Measurements from ENCODE around the gene TMEM272. TPM values are rescaled to one million over a fixed set of nuclear protein-coding genes. Genes with fewer than 3 reads are reported as not detected.
A peak's percentile ranks its signal among the peaks of the same experiment; 100 is the strongest.

The TMEM272 gene
- total and polyA plus RNA-seq, 8 donors = 0.13 to 0.42 (median 0.25) TPM; not detected in 1

DNA sequence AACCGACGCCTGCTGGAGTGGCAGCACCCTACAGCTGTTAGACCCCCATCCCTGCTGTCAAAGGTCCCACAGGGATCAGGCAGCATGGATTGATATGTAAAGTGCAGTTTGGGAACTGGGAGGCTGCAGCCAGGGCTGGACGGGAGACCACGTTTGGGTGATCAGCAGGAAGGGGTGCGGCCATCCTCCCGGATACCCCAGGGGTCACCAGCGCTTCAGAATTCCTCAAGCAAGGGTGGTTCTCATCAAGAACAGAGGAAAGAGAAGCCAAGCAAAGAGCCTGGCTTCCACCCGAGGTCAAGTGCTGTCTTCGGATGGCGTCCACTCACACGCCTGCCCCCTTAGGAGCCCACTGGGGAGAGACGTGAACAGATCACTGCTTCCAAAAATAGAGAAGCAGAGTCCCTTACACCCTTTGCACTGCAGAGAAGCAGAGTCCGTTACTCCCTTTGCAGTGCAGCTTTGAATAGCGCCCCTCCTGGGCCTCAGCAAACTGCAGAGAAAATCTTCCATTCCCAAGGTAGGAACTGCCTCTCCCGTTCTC, 76.5 kb downstream of the TMEM272 start:
- H3K27ac ChIP-seq = no peak overlapping the region
- no peaks in the 10 kb centered on the region for H3K9me3 ChIP-seq
- no peaks in the 10 kb centered on the region for H3K27me3 ChIP-seq
- peaks cover 10 to 16% of the 10 kb centered on the region in 2 donors for H3K4me1 ChIP-seq
- no peak for ATAC-seq
- H3K36me3 ChIP-seq = peaks cover 0 to 18% of the 10 kb centered on the region in 2 donors
- no peak for DNase-seq
- intact Hi-C loops (cut with DNase I) = no loop called here
- TF ChIP-seq, protein P1, sequence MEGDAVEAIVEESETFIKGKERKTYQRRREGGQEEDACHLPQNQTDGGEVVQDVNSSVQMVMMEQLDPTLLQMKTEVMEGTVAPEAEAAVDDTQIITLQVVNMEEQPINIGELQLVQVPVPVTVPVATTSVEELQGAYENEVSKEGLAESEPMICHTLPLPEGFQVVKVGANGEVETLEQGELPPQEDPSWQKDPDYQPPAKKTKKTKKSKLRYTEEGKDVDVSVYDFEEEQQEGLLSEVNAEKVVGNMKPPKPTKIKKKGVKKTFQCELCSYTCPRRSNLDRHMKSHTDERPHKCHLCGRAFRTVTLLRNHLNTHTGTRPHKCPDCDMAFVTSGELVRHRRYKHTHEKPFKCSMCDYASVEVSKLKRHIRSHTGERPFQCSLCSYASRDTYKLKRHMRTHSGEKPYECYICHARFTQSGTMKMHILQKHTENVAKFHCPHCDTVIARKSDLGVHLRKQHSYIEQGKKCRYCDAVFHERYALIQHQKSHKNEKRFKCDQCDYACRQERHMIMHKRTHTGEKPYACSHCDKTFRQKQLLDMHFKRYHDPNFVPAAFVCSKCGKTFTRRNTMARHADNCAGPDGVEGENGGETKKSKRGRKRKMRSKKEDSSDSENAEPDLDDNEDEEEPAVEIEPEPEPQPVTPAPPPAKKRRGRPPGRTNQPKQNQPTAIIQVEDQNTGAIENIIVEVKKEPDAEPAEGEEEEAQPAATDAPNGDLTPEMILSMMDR (IDR thresholded peaks at IDR 0.05) = no peak
- H3K4me3 ChIP-seq = no peak overlapping the region

DNA sequence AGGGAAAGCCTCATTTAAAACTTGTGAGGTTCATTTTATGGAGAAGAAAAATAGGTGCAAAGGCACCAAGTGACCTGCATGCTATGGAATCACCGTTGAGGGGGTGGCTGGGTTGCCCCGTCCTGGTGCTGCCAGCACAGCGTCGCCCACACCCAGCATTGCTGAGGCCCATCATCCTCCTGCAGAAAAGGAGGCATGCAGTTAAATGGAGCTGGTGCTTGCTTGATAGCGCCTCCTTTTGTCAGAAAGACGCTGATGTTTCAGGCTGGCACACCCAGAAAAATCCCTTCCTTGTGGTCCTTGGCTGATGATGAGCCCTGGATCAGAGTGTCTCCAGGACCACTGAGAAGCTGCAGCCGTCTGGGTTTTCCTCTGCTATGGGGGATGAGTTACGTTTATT, 77.9 kb downstream of the TMEM272 start:
- intact Hi-C loops (cut with DNase I) = no loop called here
- TF ChIP-seq, protein P1 (IDR thresholded peaks at IDR 0.05) = no peak

DNA sequence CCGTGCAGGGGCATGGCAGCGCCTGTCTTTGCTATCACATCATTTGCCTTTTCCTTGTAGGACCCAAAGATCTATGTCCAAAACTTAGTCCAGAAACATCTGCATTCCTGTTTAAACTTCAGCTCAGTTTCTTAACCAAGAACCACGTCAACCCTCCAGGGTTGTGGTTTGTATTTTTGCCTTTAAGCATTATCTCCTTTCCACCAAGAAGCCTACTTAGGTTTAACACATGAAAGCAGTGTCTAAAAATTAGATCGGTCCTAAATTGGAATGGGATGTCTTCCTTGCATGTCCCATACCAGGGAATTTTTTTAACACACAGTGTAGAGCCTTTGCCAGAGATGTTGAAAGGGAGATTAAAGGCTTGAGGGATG, 79.8 kb downstream of the TMEM272 start:
- Histone ChIP-seq H3K36me3 (peaks cover 0 to 48% of the 10 kb centered on the region in 2 donors), H3K4me1 (peaks cover 10 to 16% of the 10 kb centered on the region in 2 donors), H3K9me3 (no peaks in the 10 kb centered on the region), H3K27ac (peak overlapping the region; percentile 55 to 76), H3K27me3 (no peaks in the 10 kb centered on the region), H3K4me3 (no peak overlapping the region)
- intact Hi-C loops (cut with DNase I) = no loop called here
- TF ChIP-seq, protein P1 (IDR thresholded peaks at IDR 0.05) = no peak
- DNase-seq (no peak), ATAC-seq (no peak)

More for the DNA sequence above, 77.9 kb downstream of the TMEM272 start:
- no peaks in the 10 kb centered on the region for H3K9me3 ChIP-seq
- no peaks in the 10 kb centered on the region for H3K27me3 ChIP-seq
- no peak overlapping the region for H3K27ac ChIP-seq
- no peak for DNase-seq
- no peak overlapping the region for H3K4me3 ChIP-seq
- peaks cover 10 to 16% of the 10 kb centered on the region in 2 donors for H3K4me1 ChIP-seq
- ATAC-seq = no peak
- H3K36me3 ChIP-seq = peaks cover 0 to 28% of the 10 kb centered on the region in 2 donors

DNA sequence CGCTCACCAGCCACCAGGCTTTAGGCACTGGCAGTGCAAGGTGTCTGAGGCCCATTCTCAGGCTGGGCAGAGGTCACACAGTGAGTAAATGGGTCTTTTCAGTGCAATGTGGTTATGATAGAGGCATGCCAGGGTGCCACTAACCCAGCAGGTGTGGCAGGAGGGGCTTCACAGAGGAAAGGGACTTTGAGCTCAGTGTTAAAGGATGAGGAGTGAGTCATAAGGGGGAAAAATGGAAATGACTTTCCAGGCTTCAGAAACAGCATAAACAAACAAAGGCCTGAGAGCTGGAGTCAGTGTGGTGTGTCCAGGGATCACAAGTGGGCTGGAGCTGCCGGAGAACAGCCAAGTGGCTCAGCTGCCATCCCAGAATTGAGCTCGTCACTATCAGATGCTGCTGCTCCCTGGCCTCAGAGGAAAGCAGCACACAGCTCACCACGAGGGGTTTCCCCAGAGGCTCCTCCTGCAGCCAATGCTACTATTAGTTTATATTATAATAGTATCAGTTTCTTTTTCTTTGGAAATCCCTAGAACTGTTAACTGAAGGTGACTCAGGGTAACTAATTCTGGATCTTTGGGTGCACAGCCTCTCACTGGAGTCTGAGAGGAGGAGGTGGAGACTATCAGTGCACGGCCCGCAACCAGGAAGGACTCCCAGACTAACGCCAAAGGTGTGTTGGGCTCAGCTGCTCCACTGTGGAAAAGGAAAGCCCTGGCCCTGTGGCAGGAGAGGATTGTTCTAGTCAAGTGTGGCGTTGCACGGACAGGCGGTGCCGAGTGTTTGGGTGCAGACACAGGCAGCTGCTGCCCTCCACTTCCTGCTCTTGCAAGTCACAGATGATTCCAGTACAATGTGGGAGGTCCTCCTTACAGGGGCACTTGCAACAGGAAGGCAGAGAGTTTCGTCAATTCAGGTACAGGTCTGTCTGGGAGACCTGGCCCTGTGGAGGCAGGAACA, 80.5 kb downstream of the TMEM272 start:
- intact Hi-C loops (cut with DNase I) = no loop called here
- H3K9me3 ChIP-seq = no peaks in the 10 kb centered on the region
- no peaks in the 10 kb centered on the region for H3K27me3 ChIP-seq
- peak overlapping the region; percentile 55 to 76 for H3K27ac ChIP-seq
- H3K36me3 ChIP-seq = peaks cover 0 to 55% of the 10 kb centered on the region in 2 donors
- ATAC-seq (peak; percentile 85), DNase-seq (peak in 3 of 4 donors; percentile 19 to 75 (median 65))
- no peak overlapping the region for H3K4me3 ChIP-seq
- H3K4me1 ChIP-seq = peaks cover 10 to 16% of the 10 kb centered on the region in 2 donors
- TF ChIP-seq, protein P1 (IDR thresholded peaks at IDR 0.05) = no peak

DNA sequence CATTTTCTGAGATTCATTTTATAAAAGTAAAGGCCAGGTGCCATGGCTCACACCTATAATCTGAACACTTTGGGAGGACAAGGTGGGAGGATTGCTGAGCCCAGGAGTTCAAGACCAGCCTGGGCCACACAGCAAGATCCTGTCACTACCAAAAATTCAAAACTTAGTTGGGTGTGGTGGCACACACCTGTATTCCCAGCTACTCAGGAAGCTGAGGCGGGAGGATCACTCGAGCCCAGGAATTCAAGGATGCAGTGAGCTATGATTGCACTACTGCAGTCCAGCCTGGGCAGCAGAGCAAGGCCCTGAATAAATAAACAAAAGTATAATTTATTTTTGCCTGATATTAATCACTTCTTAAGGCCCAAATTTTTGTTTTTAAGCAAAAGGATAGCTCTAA, 81.5 kb downstream of the TMEM272 start:
- DNase-seq (no peak), ATAC-seq (no peak)
- intact Hi-C loops (cut with DNase I) = no loop called here
- H3K27me3 ChIP-seq = no peaks in the 10 kb centered on the region
- peaks cover 10 to 16% of the 10 kb centered on the region in 2 donors for H3K4me1 ChIP-seq
- no peaks in the 10 kb centered on the region for H3K9me3 ChIP-seq
- H3K27ac ChIP-seq = no peak overlapping the region
- peaks cover 0 to 65% of the 10 kb centered on the region in 2 donors for H3K36me3 ChIP-seq
- H3K4me3 ChIP-seq = no peak overlapping the region
- TF ChIP-seq, protein P1 (IDR thresholded peaks at IDR 0.05) = no peak

Measured in left lung (tissue), 10 donors.